Central memory CD8-positive, alpha-beta T cell (primary cell): ENCODE results near the gene SCML1.

Experiments used
- ATAC-seq: fragments of 150-1000 bp; cut with Tn5 transposase; replicated peaks from 2 replicates; pipeline ENCODE4 v1.10.0; 2022; ENCODE audit warnings: mild to moderate bottlenecking, moderate FRiP score, moderate number of reproducible peaks; ENCODE audit not compliant: poor library complexity, severe bottlenecking; ENCODE audit errors: extremely low read depth
- DNase-seq, 2 donors: peaks; one replicate each; pipeline ENCODE4 v3.0.0; 2021; ENCODE audit warnings: low spot score in 2 of 2
- H3K27ac Mint-ChIP-seq: one replicate; pipeline ENCODE4 v1.8.0; 2022; ENCODE audit warnings: low read depth, mild to moderate bottlenecking, moderate library complexity, mixed read lengths
- H3K27me3 Mint-ChIP-seq: one replicate; pipeline ENCODE4 v1.8.0; 2022; ENCODE audit warnings: mixed read lengths
- H3K36me3 Mint-ChIP-seq: one replicate; pipeline ENCODE4 v1.8.0; 2022; ENCODE audit warnings: mild to moderate bottlenecking, moderate library complexity, mixed read lengths; ENCODE audit not compliant: insufficient read depth
- H3K4me1 Mint-ChIP-seq: one replicate; pipeline ENCODE4 v1.8.0; 2022; ENCODE audit warnings: mixed read lengths
- H3K4me3 Mint-ChIP-seq: one replicate; pipeline ENCODE4 v1.8.0; 2022; ENCODE audit warnings: mild to moderate bottlenecking, moderate library complexity, mixed read lengths
- H3K9me3 Mint-ChIP-seq: one replicate; pipeline ENCODE4 v1.8.0; 2022; ENCODE audit warnings: mixed read lengths

Gene SCML1, protein sequence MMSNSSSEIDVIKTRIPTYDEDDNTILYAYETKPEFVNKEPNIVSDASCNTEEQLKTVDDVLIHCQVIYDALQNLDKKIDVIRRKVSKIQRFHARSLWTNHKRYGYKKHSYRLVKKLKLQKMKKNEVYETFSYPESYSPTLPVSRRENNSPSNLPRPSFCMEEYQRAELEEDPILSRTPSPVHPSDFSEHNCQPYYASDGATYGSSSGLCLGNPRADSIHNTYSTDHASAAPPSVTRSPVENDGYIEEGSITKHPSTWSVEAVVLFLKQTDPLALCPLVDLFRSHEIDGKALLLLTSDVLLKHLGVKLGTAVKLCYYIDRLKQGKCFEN

DNA sequence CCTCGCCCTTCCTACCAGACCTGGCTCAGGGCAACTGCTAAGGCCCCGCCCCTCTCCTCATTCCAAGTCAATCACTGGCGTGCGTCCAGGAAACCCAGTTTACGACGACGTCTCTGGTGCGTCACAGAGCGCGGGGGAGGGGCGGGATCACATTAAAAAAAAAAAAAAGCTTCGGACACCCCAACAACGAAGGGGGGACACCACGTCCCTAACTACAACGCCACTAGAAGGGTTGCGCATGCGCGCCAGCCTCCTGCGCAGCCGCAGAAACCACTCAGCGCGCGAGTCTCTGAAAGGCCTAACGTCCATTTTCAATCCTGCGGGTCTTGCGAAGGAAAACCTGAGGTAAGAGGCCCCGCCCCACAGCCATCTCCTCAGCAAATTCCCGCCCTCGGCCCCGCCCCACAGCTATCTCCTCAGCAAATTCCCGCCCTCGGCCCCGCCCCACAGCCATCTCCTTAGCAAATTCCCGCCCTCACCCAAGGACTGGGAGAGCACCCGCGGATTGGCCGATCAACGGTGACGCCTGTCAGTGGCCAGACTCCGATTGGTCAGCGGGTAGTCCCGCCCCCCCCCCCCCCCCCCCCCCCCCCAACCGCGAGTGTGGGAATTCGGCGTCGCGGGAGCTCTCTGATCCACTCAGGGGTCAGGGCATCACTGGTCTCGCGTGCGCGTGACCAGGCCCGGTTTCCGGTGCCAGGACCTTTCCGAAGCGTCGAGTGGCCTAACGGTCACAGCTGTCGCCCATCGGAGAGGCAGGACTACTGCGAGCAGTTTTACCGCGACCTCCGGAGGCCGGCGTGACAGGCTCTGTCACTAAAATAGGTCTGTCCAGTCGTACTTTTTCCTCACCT lies at the start of gene SCML1:
Gene SCML1, plus strand, starts transcription at position 638 of the 854 bp plus-strand sequence. CDS start 6,694 bp downstream, outside the sequence.
- DNase-seq (peak; percentile 34 to 57), ATAC-seq (peak; percentile 58)
- Mint-ChIP-seq H3K4me3 (peak within 1 kb of the TSS; percentile 80), H3K27ac (peak within 1 kb of the TSS; percentile 88), H3K27me3 (peaks cover 11% of the 10 kb centered on the region), H3K9me3 (no peaks in the 10 kb centered on the region), H3K4me1 (peaks cover 18% of the 10 kb centered on the region), H3K36me3 (peaks cover 10% of the 10 kb centered on the region)

DNA sequence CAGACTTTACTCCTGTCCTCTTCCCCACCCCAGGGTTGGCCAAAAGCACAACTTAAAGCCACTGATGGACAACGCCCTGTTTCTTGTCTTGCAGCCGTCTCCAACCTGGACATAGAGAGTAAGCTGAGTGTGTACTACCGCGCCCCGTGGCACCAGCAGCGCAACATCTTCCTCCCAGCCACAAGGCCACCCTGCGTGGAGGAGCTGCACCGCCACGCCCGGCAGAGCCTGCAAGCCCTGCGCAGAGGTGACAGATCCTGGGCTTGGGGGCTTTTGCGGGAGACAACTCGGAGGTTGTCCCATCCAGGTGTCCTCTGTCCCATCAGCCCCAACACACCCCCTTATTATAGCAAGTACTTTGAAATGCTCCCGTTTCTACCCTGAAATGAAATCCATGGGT lies 49.6 kb upstream of the SCML1 start:
- Mint-ChIP-seq H3K27ac (no peak overlapping the region), H3K27me3 (peaks cover 8% of the 10 kb centered on the region), H3K9me3 (no peaks in the 10 kb centered on the region), H3K4me1 (peaks cover 4% of the 10 kb centered on the region), H3K4me3 (no peak overlapping the region), H3K36me3 (no peaks in the 10 kb centered on the region)
- no peak for ATAC-seq
- DNase-seq = no peak

DNA sequence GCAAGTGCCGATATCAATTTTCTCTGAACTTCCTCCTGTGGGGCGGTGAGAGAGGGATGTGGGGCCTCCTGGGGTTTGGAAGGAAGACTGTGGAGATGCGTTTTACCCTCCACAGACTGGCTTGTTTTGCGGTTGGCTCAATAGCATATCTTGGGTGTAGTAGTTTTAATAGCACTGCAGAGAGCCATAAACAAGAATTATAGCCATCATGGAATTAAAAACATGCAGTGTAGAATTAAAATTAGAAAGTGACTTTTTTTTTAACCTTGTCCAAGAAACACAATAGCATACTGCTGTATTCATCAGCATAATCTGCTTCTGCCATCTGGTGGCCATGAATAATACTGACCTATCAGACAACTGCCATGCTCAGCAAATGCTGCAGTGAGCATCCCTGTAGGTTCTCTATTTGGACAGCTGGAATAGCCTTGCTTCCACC lies 47.3 kb upstream of the SCML1 start:
- DNase-seq = no peak
- Mint-ChIP-seq H3K36me3 (no peaks in the 10 kb centered on the region), H3K27ac (no peak overlapping the region), H3K9me3 (no peaks in the 10 kb centered on the region), H3K4me1 (no peaks in the 10 kb centered on the region), H3K27me3 (peaks cover 2% of the 10 kb centered on the region), H3K4me3 (no peak overlapping the region)
- ATAC-seq = no peak

DNA sequence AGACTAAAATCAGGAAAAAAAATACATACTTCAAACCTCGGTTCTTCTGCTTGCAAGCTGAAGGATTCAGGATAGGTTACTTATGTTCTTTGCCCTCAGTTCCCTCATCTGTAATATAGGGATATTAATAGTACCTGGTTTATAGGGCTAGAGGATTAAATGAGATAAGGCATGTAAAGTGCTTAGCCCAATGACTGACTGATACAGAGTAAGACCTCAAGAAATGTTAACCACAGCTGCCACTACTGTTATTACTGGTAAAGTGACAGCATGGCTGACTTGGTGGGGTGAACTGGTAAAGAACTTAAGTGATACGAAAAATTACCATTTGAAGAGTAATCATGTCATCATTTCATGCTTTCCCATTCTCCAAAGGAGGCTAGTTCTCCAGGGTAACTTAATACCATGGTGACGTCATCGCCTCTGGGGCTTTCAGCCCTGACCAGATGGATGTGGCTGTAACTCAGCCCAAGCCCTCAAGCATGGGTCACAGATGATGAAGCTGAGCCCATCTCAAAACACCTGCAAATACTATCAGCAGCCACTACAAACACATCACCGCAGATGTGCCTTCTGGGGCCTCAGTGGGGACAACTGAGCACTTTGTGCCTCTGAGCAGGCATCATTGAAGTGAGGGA lies 44.5 kb upstream of the SCML1 start:
- Mint-ChIP-seq H3K27me3 (no peaks in the 10 kb centered on the region), H3K9me3 (no peaks in the 10 kb centered on the region), H3K4me3 (no peak overlapping the region), H3K36me3 (no peaks in the 10 kb centered on the region), H3K4me1 (no peaks in the 10 kb centered on the region), H3K27ac (no peak overlapping the region)
- ATAC-seq (no peak), DNase-seq (no peak)

DNA sequence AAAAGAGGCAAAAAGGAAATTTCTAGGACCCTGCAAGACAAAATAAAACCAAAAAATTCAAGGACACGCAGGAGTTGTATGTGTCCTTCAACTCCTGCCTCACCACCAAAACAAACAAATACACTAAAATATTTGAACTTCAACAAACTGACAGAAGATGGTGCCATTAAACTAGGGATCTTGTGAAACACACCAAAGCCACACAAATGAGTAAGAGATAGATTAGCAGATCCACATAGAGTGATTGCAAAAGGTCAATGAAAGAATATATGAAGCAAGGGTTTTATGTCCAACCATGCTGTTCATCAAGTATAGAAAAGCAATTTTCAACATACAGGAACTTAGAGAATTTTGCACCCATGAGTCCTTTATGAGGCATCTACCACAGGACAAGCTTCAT lies 40.1 kb upstream of the SCML1 start:
- Mint-ChIP-seq H3K36me3 (no peaks in the 10 kb centered on the region), H3K27ac (no peak overlapping the region)
- ATAC-seq = no peak

DNA sequence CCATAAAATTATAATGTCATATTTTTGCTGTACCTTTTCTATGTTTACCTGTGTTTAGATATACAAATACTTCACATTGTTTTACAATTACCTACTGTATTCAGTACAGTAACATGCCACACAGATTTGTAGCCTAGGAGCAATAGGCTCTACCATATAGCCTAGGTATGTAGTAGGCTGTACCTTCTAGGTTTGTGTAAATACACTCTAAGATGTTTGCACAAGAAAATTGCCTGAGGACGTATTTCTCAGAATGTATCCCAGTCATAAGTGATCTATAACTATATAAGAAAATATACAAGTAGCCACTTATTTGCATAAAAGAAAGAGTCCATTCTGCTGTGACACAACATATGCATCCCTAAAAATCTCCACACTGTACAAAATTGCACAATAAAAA lies 36.3 kb upstream of the SCML1 start:
- H3K9me3 Mint-ChIP-seq = no peaks in the 10 kb centered on the region
- DNase-seq = no peak
- no peaks in the 10 kb centered on the region for H3K36me3 Mint-ChIP-seq
- H3K4me3 Mint-ChIP-seq = no peak overlapping the region
- H3K27ac Mint-ChIP-seq = no peak overlapping the region
- no peak for ATAC-seq
- no peaks in the 10 kb centered on the region for H3K4me1 Mint-ChIP-seq
- no peaks in the 10 kb centered on the region for H3K27me3 Mint-ChIP-seq

More for the DNA sequence above, 40.1 kb upstream of the SCML1 start:
- Mint-ChIP-seq H3K9me3 (no peaks in the 10 kb centered on the region), H3K27me3 (no peaks in the 10 kb centered on the region), H3K4me3 (no peak overlapping the region), H3K4me1 (no peaks in the 10 kb centered on the region)
- DNase-seq = no peak

DNA sequence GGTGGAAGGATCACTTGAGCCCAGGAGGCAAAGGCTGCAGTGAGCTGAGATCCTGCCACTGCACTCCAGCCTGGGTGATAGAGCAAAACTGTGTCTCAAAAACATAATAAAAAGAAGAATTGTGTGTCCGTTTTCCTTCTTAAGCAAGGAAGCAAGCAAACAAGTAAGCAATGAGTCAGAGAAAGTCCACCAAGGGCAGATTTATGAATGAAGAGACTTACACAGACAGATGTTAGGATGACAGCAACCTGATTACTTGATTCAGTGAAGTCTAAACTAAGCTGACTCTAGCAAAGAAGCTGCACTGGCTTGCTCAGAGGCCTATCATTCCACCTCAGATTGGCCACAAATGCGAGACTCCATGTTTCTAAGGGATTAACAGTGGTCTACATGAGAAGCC lies 34.1 kb upstream of the SCML1 start:
- ATAC-seq = no peak
- Mint-ChIP-seq H3K4me1 (no peaks in the 10 kb centered on the region), H3K27me3 (no peaks in the 10 kb centered on the region), H3K9me3 (no peaks in the 10 kb centered on the region), H3K4me3 (no peak overlapping the region), H3K27ac (no peak overlapping the region), H3K36me3 (no peaks in the 10 kb centered on the region)
- DNase-seq = no peak

DNA sequence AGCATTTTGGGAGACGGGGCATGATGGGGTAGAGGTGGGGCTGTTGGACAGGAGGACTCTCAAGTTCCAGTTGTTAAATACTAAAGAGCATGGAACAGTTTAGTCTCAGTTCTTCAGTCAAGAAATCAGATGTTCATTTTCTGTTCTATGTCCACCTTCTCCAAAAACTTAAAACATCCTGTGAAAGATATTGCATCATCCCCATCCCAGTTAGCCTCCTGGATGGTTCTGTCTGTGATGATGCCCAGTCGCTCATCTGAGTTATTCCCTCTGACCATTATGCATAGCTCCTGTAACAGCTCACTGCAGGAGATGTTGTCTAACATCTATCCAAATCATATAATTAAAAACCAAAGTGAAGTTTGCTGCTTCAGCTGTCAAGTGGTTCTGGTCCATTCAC lies 32.1 kb upstream of the SCML1 start:
- ATAC-seq = no peak
- no peaks in the 10 kb centered on the region for H3K27me3 Mint-ChIP-seq
- H3K9me3 Mint-ChIP-seq = no peaks in the 10 kb centered on the region
- no peak for DNase-seq
- no peaks in the 10 kb centered on the region for H3K4me1 Mint-ChIP-seq
- H3K27ac Mint-ChIP-seq = no peak overlapping the region
- no peaks in the 10 kb centered on the region for H3K36me3 Mint-ChIP-seq
- no peak overlapping the region for H3K4me3 Mint-ChIP-seq

DNA sequence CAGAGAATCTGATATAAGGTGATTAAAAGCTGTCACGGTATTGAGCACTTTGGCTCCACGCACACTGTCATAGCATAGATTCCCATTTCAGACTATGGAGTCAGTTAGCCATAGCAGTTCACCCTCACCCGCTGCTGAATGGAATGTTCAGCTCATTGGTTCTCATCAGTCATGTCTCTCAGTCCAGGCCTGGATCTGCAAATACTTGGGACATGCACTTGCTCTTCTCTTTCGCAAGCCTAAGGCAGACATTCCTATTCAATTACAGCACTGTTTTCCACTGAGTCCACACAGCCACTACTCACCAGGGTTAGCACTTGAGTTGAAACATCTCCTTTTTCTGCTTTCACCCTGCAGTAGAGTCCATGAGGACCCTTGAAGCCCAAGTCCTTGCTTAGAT lies 30.6 kb upstream of the SCML1 start:
- H3K9me3 Mint-ChIP-seq = no peaks in the 10 kb centered on the region
- no peak for DNase-seq

DNA sequence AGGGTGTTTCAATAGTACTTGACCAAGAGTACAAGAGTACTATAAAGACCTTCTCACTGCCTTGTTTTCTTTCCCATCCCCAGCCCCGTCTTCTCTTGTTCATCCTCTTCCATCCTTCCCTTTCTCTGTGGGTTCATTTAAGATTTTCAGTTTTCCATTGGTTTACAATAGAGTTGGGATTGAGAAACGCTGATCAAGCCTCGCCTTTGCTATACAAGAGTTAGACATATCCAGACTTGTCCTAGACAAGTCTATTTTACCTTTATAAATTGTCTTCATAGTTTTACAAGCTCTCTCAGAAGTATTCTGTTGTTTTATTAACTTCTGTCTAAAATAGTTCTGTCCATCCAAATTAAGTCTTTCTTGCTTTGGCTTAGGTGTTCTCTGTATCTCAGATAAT lies 29.6 kb upstream of the SCML1 start:
- Mint-ChIP-seq H3K36me3 (no peaks in the 10 kb centered on the region), H3K4me3 (no peak overlapping the region), H3K9me3 (no peaks in the 10 kb centered on the region), H3K27me3 (no peaks in the 10 kb centered on the region), H3K27ac (no peak overlapping the region), H3K4me1 (no peaks in the 10 kb centered on the region)
- ATAC-seq (no peak), DNase-seq (no peak)

More for the DNA sequence above, 30.6 kb upstream of the SCML1 start:
- H3K4me3 Mint-ChIP-seq = no peak overlapping the region
- no peaks in the 10 kb centered on the region for H3K36me3 Mint-ChIP-seq
- no peak overlapping the region for H3K27ac Mint-ChIP-seq
- no peaks in the 10 kb centered on the region for H3K4me1 Mint-ChIP-seq
- no peaks in the 10 kb centered on the region for H3K27me3 Mint-ChIP-seq
- no peak for ATAC-seq

DNA sequence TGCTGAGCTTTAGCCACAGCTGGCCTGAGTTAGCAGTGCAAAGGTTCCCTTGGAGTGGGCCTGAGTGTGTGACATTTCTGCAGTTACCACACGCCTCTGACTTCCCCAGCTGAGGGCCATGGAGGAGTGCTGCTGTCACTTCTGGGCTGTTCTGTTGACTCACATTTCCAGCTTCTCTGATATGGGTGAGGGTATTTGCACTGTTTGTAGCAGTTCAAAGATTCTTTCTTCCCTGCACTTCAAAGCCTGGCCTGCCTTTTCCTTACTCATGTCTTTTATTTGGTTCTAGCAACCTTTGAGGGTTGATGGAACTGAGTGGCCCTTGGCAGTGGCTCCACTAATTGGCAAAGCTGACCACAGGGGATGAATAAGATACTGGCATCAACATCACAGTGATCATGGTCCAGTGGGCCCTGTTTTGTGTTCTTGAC lies 26.4 kb upstream of the SCML1 start:
- H3K9me3 Mint-ChIP-seq = no peaks in the 10 kb centered on the region
- no peaks in the 10 kb centered on the region for H3K4me1 Mint-ChIP-seq
- H3K27me3 Mint-ChIP-seq = no peaks in the 10 kb centered on the region
- no peak overlapping the region for H3K27ac Mint-ChIP-seq
- DNase-seq (no peak), ATAC-seq (no peak)
- H3K4me3 Mint-ChIP-seq = no peak overlapping the region
- no peaks in the 10 kb centered on the region for H3K36me3 Mint-ChIP-seq

DNA sequence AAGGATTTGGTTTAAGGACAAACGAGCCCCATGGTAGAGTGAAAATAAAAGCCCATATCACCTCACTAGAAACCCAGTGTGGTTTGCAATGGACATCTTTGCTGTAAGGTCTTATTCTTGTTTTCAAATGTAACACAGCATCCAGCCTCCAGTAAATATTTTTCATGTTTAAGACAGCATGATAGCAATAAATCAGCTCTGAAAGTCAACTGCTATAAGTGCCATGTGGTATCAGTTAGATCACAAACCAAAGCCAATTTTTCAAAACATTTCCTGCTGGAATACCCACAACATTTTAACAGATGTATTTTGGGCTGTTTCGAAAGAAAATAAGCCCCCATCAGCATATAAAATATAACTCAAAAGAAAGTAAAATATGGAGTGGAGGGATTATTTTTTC lies 24.0 kb upstream of the SCML1 start:
- no peaks in the 10 kb centered on the region for H3K27me3 Mint-ChIP-seq
- H3K4me1 Mint-ChIP-seq = no peaks in the 10 kb centered on the region
- no peaks in the 10 kb centered on the region for H3K9me3 Mint-ChIP-seq
- H3K4me3 Mint-ChIP-seq = no peak overlapping the region
- DNase-seq = no peak
- H3K36me3 Mint-ChIP-seq = no peaks in the 10 kb centered on the region
- no peak overlapping the region for H3K27ac Mint-ChIP-seq
- no peak for ATAC-seq
